ENCODE data around the gene TM4SF5. TPM values are rescaled to one million over a fixed set of nuclear protein-coding genes. Genes with fewer than 3 reads are reported as not detected.

The TM4SF5 gene
- total RNA-seq, 1 donor, result not detected

GRCh38 chr17:4748686-4749085 lies 23.0 kb upstream of the TM4SF5 start:
- H4K20me1 ChIP-seq (ENCODE audit: insufficient read depth, low read length), result no peaks in the 10 kb centered on the region
- TF ChIP-seq CTCF (IDR thresholded peaks at IDR 0.05; ENCODE audit: extremely low read depth, low read depth, low read length), result no peak
- H3K4me1 ChIP-seq (ENCODE audit: insufficient read depth, low read length), result no peaks in the 10 kb centered on the region
- H3K9me3 ChIP-seq (ENCODE audit: low read depth, low read length), result no peaks in the 10 kb centered on the region
- H2AFZ ChIP-seq (ENCODE audit: low read length), result no peak overlapping the region
- DNase-seq (ENCODE audit: insufficient read length, low spot score, missing footprints), result no peak
- no peak overlapping the region for H3K4me3 ChIP-seq (ENCODE audit: insufficient read depth, low read length)
- H3K36me3 ChIP-seq (ENCODE audit: insufficient read depth, low read length), result no peaks in the 10 kb centered on the region
- H3K79me2 ChIP-seq (ENCODE audit: insufficient read depth, low read length), result no peaks in the 10 kb centered on the region
- H3K4me2 ChIP-seq (ENCODE audit: insufficient read depth, low read length), result no peak overlapping the region
- H3K27ac ChIP-seq (ENCODE audit: low read depth, low read length), result no peak overlapping the region
- peaks cover 49% of the 10 kb centered on the region for H3K27me3 ChIP-seq (ENCODE audit: insufficient read depth, low read length)

GRCh38 chr17:4750606-4751005 lies 21.1 kb upstream of the TM4SF5 start:
- DNase-seq (ENCODE audit: insufficient read length, low spot score, missing footprints), result no peak
- H3K79me2 ChIP-seq (ENCODE audit: insufficient read depth, low read length), result no peaks in the 10 kb centered on the region
- H3K36me3 ChIP-seq (ENCODE audit: insufficient read depth, low read length), result no peaks in the 10 kb centered on the region
- no peaks in the 10 kb centered on the region for H4K20me1 ChIP-seq (ENCODE audit: insufficient read depth, low read length)
- no peaks in the 10 kb centered on the region for H3K9me3 ChIP-seq (ENCODE audit: low read depth, low read length)
- no peaks in the 10 kb centered on the region for H3K4me1 ChIP-seq (ENCODE audit: insufficient read depth, low read length)
- H3K27ac ChIP-seq (ENCODE audit: low read depth, low read length), result no peak overlapping the region
- no peak for TF ChIP-seq CTCF (IDR thresholded peaks at IDR 0.05; ENCODE audit: extremely low read depth, low read depth, low read length)
- H3K27me3 ChIP-seq (ENCODE audit: insufficient read depth, low read length), result peaks cover 55% of the 10 kb centered on the region
- no peak overlapping the region for H3K4me3 ChIP-seq (ENCODE audit: insufficient read depth, low read length)
- H3K4me2 ChIP-seq (ENCODE audit: insufficient read depth, low read length), result no peak overlapping the region
- no peak overlapping the region for H2AFZ ChIP-seq (ENCODE audit: low read length)

GRCh38 chr17:4751932-4752331 lies 19.8 kb upstream of the TM4SF5 start:
- DNase-seq (ENCODE audit: insufficient read length, low spot score, missing footprints), result no peak

GRCh38 chr17:4753392-4753791 lies 18.3 kb upstream of the TM4SF5 start:
- Histone ChIP-seq H4K20me1 (ENCODE audit: insufficient read depth, low read length) (no peaks in the 10 kb centered on the region), H3K27me3 (ENCODE audit: insufficient read depth, low read length) (peaks cover 65% of the 10 kb centered on the region), H3K27ac (ENCODE audit: low read depth, low read length) (no peak overlapping the region), H3K36me3 (ENCODE audit: insufficient read depth, low read length) (no peaks in the 10 kb centered on the region), H3K79me2 (ENCODE audit: insufficient read depth, low read length) (no peaks in the 10 kb centered on the region), H2AFZ (ENCODE audit: low read length) (no peak overlapping the region), H3K4me2 (ENCODE audit: insufficient read depth, low read length) (no peak overlapping the region), H3K4me1 (ENCODE audit: insufficient read depth, low read length) (no peaks in the 10 kb centered on the region), H3K9me3 (ENCODE audit: low read depth, low read length) (no peaks in the 10 kb centered on the region), H3K4me3 (ENCODE audit: insufficient read depth, low read length) (no peak overlapping the region)
- TF ChIP-seq CTCF (IDR thresholded peaks at IDR 0.05; ENCODE audit: extremely low read depth, low read depth, low read length), result no peak
- no peak for DNase-seq (ENCODE audit: insufficient read length, low spot score, missing footprints)

More at GRCh38 chr17:4751932-4752331, 19.8 kb upstream of the TM4SF5 start:
- H3K36me3 ChIP-seq (ENCODE audit: insufficient read depth, low read length), result no peaks in the 10 kb centered on the region
- H2AFZ ChIP-seq (ENCODE audit: low read length), result no peak overlapping the region
- no peaks in the 10 kb centered on the region for H3K4me1 ChIP-seq (ENCODE audit: insufficient read depth, low read length)
- H3K4me2 ChIP-seq (ENCODE audit: insufficient read depth, low read length), result no peak overlapping the region
- H4K20me1 ChIP-seq (ENCODE audit: insufficient read depth, low read length), result no peaks in the 10 kb centered on the region
- no peak overlapping the region for H3K4me3 ChIP-seq (ENCODE audit: insufficient read depth, low read length)
- no peak for TF ChIP-seq CTCF (IDR thresholded peaks at IDR 0.05; ENCODE audit: extremely low read depth, low read depth, low read length)
- no peaks in the 10 kb centered on the region for H3K79me2 ChIP-seq (ENCODE audit: insufficient read depth, low read length)
- H3K27me3 ChIP-seq (ENCODE audit: insufficient read depth, low read length), result peaks cover 58% of the 10 kb centered on the region
- H3K9me3 ChIP-seq (ENCODE audit: low read depth, low read length), result no peaks in the 10 kb centered on the region
- no peak overlapping the region for H3K27ac ChIP-seq (ENCODE audit: low read depth, low read length)

Data from osteoblast (primary cell).